Activated CD8-positive, alpha-beta memory T cell treated with anti-CD3 and anti-CD28 coated beads, Interleukin-2, amount 50 U/mL, for 24 hours (primary cell): ENCODE measurements around the gene SLC6A11.

Experiments
- DNase-seq: peaks from one replicate; pipeline ENCODE4 v3.0.0-alpha.2; 2020; ENCODE audit errors: extremely low read depth

The SLC6A11 gene

DNA sequence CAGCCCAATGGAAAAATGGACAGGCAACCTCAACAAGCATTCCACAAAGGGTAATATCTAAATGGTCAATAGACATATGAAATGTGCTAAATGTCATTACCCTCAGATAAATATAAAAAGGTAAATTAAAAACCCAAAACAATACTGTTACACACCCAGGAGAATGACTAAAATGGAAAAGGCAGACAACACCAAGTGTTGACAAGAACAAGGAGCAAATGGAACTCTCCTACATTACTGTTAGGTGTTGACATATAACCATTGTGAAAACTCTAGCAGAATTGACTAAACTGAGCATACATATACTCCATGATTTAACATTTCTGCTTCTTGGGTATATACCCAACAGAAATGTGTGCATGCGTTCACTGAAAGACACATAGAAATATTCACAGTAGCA, 25.3 kb upstream of the SLC6A11 start:
- no peak for DNase-seq

DNA sequence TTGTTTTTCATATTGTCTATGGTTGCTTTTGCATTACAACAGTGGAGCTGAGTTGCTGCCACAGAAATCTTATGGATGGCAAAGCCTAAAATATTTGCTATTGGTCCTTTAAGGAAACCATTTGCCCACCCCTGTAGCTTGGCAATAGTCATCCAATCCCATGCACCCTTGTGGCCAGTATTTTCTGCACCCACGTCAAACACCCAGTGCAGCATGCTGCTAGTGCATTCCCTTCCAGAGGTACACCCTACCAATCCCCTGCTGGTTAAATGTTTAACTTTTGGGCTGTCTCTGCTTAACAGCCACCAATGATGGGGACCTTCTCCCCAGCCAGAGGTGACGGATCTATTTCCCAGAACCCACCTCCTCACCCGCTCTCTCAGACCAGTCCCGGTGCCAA, 23.8 kb upstream of the SLC6A11 start:
- DNase-seq: no peak

DNA sequence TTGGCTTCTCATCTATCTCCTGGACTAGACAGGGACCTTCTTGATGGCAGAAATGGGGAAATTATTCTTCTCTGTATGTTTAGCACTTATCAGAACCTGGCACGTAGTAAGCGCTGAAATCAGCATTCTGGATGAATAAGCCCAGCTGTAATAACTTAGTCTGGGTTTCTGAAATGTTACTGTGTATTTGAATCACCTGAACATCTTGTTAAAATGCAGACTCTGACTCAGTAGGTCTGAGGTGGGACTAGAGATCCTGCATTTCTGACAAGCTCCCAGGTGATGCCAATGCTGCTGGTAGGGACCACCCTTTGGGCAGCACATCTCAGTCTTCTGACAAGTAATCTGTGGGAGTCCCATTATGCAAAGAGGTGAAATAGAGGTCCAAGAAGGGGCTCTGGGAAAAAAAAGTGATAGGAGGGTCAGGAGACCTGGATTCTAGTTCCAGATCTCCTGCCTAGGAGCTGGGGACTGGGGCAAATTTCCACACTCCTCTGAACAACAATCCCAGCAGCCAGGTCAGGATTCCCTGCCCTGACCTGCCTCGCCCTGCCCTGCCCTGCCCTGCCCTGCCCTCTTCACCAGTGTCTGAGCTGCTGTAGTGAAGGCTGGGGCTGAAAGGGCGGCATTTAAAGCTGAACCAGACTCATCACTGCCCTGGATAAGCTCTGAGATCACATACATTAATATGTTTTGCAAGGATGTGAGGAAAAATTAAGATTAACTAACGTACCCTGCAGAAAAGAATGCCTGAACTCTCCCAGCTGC, 17.2 kb upstream of the SLC6A11 start:
- DNase-seq: no peak

DNA sequence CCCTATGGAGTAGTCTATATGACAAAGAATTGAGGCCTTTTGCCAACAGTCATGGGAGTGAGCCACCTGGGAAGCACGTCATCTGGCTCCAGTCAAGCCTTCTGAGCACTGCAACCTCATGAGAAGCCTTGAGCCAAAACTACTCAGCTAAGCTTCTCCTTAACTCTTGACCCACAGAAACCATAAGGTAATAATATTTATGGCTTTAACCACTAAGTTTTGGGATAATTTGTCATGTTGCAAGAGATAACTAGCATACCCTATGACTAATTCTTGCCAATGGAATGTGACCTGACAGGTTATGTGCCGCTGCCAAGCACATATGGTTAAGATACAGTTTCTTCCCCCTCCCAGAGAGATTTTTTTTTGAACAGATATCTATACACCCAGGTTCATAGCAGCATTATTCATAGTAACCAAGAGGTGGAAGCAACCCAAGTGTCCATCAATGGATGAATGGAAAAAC, 11.8 kb upstream of the SLC6A11 start:
- no peak for DNase-seq

DNA sequence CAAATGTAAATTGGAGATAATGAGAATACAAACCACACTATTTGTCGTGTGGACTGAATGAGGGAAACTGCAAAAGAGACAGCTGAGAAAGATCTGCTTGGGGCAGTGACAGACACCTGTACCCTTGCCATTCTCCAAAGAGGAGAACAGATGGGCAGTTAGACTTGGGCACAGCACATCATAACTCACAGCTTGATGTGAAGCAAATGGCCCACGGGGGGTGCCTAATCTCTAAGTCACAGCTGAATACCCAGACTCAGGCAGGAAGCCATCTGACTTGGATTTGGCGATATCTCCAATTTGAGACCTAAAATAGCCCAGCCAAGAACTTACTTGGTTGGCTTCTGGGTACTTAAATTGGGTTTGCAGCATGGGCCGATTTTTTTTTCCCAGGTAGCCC, 10.0 kb upstream of the SLC6A11 start:
- no peak for DNase-seq

DNA sequence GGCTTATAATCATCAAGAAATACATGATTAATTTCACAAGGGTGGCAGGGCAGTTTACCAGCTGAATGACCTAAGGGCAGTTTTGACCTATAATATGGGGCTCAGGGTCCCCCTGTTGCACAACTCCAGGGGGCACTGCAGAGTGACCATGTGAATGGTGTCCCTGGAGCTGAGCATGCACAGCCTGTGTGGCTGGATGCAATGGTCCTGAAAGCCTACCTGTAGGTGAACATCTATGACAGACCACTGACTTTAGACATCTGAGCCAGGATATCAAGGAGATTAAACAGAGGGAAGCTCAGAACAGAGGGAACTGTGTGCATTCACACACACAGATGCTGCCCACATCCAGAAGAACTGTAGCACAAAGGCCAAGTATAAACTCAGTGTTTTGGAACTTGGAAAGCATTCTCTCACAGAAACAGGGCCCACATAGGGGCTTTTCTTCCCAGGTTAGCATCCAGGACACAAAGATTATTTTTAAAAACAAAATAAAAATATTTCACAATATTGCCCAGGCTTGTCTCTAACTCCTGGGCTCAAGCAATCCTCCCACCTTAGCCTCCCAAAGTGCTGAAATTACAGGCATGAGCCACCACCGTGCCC, 7.8 kb upstream of the SLC6A11 start:
- no peak for DNase-seq

DNA sequence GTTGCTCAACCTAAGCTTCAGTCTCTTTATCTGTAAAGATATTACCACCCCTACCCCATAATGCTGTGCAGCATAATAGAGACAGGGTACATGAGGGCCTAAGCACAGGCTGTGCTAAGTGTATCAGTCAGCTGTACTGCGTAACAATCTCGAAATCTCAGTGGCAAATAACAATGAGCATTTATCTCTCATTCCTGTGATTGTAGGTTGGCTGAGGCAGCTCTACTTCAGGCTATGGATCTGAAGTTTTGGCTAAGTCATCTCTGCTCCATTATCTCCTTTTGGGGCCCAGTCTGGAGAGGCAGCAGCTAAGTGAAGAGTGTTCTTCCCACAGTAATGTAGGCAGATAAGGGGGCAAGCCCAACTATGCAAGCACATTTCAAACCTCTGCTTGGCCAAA, 7.1 kb upstream of the SLC6A11 start:
- DNase-seq: no peak

DNA sequence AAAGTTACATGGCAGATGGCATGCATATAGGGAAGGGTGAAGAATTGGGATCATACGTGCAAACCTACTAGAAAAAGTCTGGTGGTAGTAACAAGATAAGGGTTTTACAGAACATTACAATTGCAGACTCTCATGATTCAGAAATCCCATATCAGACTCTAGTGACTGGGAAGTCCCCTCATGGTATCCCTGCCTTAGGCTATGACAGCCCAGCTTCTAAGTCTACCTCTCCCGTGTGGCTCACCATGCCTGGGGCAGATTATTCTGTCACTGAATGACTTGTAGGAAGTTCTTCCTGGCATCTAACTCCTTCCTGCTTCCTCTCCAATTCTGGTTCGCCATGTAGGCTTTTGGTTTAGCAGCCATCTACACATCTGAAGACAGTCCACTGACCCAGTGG, 5.7 kb upstream of the SLC6A11 start:
- DNase-seq: no peak

DNA sequence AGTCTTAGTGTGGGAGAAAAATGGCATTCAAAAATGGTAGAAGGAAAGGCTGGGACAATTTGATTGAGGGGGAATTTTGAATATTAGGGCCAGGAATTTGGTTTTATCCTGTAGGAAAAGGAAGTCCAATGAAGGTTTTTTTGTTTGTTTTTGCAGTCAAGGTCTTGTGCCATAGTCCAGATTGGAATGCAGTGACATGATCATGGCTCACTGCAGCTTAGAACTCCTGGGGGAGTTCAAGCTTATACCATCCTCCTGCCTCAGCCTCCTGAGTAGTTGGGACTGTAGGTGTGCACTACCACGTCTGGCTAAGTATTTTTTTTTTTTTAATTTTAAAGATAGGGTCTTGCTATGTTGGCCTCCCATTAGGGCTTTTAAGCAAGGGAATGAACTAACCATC, 2.6 kb upstream of the SLC6A11 start:
- no peak for DNase-seq

DNA sequence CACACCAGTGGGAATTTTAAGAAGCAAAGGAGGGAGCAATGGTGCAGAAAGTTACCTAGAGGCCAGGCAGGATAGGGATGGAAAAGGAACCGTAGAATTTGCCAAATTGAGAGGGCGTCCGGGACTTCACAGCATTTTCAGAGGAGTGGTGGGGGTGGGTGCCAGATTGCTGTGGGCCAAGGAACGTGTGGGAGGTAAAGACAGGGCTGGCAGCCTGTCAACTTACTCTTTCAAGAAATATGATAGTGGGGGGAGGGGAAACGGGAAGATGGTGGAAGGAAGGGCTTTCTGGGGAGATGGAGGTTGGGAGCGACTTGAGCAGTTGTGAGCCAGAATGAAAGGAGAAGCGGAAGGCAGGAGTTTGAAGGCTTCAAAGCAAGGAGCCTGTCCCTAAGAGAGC, 1.4 kb upstream of the SLC6A11 start:
- DNase-seq: no peak

DNA sequence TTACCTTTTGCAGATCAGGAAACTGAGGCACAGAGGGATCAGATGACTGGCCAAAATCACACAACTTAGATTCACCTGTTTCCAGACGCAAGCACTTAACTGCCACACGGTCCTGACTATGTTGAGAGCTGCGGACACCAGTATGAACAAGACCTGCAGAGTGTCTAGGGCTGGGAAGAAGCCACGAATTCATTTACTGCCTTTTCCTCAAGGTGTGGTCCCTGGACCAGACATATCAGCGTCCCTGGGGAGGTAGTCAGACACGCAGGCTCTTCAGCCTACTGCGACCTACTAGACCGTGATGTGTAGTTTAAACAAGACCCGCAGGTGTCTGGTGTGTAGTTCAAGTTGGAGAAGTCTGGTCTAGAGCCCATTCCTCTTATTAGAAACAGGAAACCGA, 541 bp upstream of the SLC6A11 start:
- DNase-seq: no peak

DNA sequence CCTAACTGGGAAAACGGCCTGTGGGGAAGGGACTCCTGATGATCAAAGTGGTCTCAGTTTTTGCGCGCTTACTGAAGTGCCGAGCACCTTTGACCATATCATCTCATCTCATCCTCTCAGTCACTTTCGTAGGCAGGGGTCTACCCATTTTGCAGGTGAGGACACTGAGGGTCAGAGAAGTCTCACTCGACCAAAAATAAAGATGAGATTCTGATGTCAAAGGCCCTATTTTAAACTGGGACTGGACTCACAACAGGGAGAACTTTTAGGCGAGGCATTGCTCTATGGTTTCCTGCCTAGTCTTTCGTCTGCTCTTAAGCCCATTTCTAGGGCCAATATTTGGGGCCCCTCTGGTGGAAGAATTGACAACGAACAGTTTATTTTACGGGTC, 830 bp downstream of the SLC6A11 start:
- DNase-seq: no peak

DNA sequence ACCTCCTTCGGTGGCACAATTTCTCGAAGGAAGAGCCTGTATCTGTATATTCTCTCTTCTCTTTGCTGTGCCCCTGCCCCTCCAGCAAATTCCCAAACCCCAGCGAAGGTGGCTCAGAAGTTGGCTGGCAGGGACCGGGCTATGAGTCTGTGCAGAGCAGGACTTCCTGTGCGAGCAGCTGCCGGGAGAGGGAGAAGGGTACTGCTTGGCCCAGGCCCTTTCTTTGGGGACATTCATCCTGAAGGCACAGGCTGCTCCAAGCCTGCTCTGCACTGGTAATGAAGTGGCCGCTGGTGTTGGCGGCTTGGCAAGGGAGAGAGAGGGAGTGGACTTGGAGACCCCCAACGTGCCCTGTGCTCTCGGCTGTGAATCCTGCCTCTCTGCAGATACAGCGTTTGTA, 1.5 kb downstream of the SLC6A11 start:
- DNase-seq: no peak

DNA sequence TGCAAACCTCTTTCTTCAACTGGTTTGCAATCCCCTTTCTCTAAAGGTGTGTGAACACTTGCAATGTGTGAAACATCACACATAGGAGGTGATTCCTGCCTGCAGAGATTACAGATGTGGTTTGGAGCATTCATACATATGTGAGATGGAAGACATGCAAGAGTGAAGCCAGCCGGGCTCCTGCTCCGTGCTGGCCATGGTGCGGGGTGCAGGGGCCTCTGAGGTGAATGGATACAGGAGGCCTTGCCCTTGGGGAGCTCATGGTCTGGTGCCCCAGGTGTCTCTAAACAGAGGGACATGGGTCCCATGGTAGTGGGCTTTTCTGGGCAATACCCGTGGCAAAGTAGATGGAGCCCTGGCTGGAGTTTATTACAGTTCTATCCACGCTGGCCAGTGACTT, 6.0 kb downstream of the SLC6A11 start:
- no peak for DNase-seq

DNA sequence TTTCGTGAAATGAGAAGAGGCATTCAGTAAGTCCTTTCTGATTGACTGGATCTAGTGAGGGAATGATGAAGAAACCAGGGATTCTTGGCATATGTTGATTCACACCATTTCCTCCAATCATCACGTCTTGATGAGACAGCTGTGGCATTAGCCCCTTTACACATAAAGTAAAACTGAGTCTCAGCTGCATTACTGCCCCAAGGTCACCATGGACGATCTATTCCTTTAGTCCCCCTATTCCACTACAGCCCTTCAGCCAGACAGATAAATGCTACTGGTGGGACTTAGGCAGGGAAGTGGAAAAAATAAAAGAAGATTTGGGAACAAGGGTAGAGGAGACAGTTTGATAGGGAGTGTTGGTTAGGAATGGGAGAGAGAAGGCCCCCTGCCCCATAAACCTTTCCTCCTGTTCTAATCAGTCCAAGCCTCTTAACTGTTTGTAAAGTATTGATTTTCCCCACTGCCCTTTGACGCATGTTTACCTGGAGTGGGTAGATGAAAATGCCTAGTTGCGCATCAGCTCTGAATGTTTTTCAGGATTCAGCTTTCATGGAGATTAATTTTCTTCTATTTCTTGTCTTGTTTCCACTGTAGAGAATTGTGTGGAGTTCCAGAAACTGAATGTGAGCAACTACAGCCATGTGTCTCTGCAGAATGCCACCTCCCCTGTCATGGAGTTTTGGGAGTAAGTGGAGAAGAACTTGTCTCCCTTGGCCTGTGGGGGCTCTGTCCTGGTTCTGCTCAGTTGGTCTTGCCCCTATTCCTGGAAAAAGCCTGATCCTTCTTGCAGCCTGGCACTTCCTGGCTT, 6.9 kb downstream of the SLC6A11 start:
- no peak for DNase-seq

DNA sequence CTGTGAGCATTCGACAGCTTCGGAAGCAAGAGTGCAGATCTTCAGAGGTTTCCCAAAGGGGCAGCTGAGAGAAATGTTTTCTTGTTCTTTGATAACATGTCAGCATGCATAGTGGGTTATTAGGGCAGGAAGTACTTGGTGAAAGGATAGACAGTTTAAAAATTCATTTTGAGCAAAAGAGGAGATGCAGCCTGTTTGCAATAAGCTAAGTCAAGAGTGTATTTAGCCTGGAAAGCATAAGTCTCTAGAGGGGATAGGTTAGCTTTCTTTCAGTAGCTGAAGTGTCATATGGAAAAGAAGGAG, 7.4 kb downstream of the SLC6A11 start:
- DNase-seq: no peak

DNA sequence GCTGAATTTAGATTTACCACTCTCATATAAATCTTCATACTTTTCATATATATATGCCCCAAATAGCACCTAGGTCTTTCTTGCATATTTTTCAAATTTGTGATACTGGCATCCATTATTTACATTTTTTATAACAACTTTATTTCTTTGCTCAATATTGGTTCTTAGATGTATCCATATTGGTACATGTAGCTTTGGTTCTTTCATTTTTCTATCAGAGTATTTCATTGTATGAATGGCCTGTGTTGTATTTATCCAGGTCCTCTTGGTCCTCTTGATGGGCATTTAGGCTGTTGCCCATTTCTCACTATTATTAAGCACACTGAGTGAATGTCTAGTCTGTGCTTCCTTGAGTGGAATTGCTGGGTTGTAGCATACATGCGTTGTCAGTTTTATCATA, 8.4 kb downstream of the SLC6A11 start:
- DNase-seq: no peak

DNA sequence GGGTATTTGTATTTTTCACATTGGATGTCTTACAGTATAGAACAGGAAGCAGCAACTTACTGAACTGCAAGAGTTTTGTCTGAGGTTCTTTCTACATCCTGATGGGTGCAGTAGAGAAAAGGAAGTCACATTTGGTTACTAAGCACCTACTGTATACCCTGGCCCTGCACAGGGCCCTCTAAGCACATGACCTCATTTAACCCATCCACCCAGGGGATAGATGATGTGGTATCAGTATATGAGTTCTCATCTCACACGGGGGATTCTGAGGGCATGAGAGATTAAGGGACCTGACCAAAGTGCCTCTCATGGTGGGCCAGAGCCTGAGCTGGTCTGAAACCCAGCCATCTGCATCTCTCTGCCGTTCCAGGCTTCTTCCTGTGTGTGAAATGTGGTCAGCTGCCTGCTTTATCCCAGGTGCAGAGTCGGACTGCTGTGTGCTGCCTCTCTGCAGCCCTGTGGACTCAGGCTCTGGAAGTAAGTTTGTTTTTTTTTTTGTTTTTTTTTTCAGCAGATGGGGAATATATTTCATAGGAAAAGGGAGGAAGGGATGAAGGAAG, 17.9 kb downstream of the SLC6A11 start:
- DNase-seq: no peak

DNA sequence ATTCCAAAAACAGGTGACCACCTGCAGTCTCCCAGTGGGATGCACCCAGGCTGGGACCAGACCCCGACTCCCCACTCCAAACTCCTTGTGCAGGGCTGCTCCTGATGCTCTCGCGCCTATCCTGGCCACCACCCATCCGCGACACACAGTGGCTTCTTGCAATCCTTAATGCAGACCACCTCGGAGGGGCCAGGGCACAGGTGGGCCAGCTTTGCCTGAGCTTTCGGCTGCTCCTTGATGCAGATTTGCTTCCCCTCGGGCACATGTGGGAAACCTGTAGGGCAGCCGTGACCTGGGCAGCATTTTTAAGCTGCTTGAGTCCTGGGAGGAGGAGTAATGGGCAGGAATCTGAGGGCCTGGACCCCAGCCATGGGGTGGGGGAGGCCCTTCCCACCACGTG, 18.9 kb downstream of the SLC6A11 start:
- DNase-seq: no peak

DNA sequence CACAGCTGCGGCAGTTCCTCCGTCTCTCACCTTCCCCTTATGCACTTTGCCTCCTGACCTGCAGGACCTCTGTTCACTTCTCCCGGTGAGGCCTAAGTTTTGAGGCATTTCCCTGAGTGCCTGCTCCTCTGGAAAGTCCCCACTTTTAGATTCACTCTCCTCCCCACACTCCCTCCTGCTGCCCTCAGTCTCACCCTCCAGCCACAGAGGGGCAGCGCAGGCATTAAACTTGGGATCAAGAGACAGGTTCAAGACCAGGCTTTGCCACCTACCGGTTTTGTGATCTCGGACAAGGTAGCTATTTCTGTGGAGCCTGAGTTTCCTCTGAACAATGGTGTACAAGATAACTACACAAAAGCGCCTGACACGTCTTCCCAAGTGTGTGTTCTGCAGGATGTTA, 19.4 kb downstream of the SLC6A11 start:
- no peak for DNase-seq

DNA sequence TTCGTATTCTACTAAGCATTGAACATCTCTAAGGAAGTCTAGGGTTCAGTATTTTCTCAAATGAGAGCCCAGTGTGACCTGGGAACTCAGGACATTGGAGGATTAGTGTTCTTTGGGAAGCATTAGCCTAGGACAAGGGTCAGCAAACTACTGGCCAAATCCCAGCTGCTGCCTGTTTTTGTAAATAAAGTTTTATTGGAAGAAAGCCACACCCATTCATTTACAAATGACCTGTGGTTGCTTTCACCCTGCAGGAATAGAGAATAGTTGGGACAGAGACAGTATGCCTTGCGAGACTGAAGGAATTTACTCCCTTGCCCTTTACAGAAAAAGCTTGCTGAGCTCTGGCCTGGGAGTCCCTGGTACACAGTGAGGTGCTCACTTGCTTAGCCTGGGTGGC, 20.6 kb downstream of the SLC6A11 start:
- no peak for DNase-seq

DNA sequence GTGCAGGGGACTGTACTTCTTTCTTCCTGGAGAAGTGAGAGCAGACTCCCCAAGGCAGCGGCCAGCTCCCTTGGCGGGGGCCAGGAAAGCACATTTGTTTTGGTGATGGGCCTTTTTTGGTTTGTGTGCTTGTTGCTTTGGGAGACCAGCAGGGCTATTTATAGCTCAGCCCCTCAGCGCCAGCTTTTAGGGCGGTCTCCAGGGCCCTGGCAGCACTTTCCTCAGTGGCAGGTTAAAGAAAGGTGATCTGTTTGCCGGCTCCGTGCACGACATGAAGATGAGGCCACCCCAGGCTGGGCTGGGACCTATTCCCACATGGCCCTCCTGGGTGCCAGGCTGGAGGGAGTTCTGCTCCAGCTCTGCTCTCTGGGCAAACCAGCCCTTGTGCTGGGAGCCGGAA, 21.8 kb downstream of the SLC6A11 start:
- DNase-seq: no peak

DNA sequence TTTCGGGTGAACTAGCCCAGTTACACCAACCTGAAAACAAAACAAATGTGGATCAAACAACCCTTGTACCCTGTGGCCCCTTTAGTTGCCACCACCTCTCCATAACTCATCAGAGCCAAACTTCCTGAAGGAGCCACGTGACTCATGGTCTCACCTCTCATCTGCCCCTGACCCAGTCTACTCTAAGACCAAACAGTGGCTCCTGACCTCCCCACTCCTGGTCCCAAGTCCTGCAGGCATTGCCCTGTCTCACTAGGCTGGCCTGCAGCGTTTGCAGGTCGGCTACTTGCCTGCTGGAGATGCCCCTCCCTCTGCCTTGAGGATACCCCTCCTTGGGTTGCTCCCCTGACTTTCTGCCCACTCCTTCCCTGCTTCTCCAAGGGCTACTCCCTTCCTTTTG, 23.1 kb downstream of the SLC6A11 start:
- DNase-seq: no peak
